GM12873 (cell line): ENCODE measurements around the gene RAB2B.

ENCODE experiments used
- CTCF ChIP-seq: IDR thresholded peaks from 2 replicates; pipeline ENCODE4 v1.5.1; 2012; ENCODE audit warnings: low read depth, mild to moderate bottlenecking, moderate library complexity, low read length, control low read depth; ENCODE audit not compliant: insufficient read depth; ENCODE audit errors: missing control alignments

The RAB2B gene

DNA sequence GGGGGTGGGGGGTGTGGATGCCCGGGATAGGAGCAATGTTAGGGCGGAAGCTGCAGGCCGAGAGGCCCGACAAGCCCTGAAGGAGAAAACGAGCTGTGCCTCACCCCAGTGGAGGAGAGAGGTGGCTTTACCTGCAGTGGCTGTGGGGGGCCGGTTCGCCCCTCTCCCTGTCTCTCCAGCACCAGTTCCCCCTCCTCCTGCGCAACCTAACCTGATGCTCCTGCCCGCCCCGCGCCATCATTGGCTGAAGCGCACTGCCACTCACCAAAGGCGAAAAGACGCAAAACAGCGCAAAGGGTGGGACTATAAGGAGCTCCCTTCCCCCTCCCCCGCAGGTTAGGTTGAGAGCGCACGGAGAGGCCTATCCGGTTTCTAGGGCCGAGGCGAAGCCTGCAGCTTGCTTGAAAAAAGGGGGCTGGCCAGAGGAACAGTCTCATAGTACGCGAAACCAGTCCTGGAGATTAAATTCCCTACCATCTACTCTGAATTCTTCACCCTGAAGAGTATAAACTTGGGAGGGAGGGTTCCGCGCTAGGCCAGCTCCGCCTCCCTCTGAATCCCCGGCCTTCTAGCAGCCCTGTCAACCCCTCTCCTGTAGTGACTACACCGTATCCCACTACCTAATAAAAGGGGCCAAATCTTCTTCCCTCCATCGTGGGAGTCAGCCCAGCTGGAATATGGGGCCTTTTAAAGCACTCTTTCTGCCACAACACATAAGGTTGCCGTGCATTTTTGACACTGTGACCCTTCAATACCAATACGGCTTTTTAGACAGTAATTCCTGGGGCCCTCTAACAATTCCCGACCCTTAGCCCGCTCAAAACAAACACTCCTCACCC, 39.5 kb downstream of the RAB2B start:
- no peak for TF ChIP-seq CTCF

- TF ChIP-seq CTCF = no peak
Observed at GRCh38 chr14:21436567-21437062, 40.1 kb downstream of the RAB2B start.

DNA sequence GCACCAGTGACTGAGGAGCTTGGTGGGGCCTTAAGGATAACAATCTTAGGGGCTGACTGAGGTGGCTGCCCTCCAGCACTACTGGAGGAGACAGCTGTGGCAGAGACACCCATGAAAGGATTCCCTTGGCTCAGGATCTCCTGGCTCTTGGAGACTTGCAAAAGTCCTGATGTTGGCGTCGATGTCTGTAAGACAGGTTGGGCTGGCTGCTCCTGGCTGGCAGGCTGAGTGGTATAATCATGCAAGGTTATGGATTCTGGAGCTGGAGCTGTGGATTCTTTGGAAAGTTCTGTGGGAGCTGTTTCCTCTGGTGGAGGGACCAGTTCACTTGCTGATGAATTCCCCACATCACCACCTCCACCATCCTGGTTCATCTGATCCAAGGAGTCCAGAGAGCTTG, 45.6 kb downstream of the RAB2B start:
- no peak for TF ChIP-seq CTCF

DNA sequence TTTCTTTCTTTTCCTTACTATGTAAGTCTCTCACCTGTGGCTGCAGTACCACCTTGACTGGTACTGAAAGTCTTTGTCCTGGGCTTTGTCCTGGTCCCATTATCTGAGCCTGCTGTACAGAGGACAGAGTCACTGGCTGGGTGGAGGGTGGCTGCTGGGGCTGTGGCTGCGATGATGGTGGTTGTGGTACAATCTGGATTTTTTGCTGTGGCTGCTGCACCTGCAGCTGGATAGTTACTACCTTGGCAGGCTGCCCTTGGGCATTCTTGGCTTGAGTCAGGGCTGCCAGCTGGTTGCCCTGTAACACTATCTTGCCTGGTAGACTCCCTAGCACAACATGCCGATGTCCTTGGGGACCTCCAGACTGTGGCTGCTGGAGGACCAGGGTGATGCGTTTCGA, 47.8 kb downstream of the RAB2B start:
- no peak for TF ChIP-seq CTCF

GRCh38 chr14:21426692-21427091, 50.1 kb downstream of the RAB2B start:
- no peak for TF ChIP-seq CTCF

DNA sequence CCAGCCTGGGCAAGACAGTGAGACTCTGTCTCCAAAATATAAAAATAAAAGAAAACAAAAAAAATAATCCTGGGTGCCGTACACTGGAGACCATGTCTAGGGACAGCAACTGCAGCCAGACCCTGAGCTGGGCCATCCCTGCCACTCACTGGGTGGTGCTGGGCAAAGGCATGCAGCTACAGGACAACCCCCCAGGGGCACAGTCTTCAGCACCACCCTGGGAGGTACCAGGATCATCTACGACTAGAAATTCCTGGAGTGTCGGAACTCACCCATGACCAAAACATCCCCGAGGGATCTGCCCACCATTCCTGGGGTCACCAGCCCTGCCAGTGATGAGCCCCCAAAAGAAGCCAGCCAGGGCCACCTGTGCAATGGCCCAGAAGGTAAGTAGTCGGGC, 57.2 kb downstream of the RAB2B start:
- TF ChIP-seq CTCF = no peak

GRCh38 chr14:21415329-21415728, 61.4 kb downstream of the RAB2B start:
- TF ChIP-seq CTCF = no peak
